ENCODE results near the gene CAMK4.

GRCh38 chr5:111513131-111513520, 288.9 kb downstream of the CAMK4 start:
- TF ChIP-seq ZNF658 (tag by site-specific recombination; IDR thresholded peaks at IDR 0.05) (no peak), PRDM1 (tag by site-specific recombination; IDR thresholded peaks at IDR 0.05) (no peak), ZNF146 (tag by site-specific recombination; IDR thresholded peaks at IDR 0.05) (no peak), ZBTB49 (tag by site-specific recombination; IDR thresholded peaks at IDR 0.05; ENCODE audit: low read depth) (no peak), TRIM28 (IDR thresholded peaks at IDR 0.05; ENCODE audit: borderline replicate concordance, low read length) (no peak), ZNF837 (tag by site-specific recombination; IDR thresholded peaks at IDR 0.05) (no peak), KLF16 (tag by site-specific recombination; IDR thresholded peaks at IDR 0.05) (no peak), KLF7 (tag by site-specific recombination; IDR thresholded peaks at IDR 0.05; ENCODE audit: borderline replicate concordance) (no peak)
- TF ChIP-seq, protein P1, sequence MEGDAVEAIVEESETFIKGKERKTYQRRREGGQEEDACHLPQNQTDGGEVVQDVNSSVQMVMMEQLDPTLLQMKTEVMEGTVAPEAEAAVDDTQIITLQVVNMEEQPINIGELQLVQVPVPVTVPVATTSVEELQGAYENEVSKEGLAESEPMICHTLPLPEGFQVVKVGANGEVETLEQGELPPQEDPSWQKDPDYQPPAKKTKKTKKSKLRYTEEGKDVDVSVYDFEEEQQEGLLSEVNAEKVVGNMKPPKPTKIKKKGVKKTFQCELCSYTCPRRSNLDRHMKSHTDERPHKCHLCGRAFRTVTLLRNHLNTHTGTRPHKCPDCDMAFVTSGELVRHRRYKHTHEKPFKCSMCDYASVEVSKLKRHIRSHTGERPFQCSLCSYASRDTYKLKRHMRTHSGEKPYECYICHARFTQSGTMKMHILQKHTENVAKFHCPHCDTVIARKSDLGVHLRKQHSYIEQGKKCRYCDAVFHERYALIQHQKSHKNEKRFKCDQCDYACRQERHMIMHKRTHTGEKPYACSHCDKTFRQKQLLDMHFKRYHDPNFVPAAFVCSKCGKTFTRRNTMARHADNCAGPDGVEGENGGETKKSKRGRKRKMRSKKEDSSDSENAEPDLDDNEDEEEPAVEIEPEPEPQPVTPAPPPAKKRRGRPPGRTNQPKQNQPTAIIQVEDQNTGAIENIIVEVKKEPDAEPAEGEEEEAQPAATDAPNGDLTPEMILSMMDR (tag by site-specific recombination; IDR thresholded peaks at IDR 0.05), result no peak

Measured in HEK293 (cell line).